ENCODE data around the gene SMPD2.

The SMPD2 gene

DNA sequence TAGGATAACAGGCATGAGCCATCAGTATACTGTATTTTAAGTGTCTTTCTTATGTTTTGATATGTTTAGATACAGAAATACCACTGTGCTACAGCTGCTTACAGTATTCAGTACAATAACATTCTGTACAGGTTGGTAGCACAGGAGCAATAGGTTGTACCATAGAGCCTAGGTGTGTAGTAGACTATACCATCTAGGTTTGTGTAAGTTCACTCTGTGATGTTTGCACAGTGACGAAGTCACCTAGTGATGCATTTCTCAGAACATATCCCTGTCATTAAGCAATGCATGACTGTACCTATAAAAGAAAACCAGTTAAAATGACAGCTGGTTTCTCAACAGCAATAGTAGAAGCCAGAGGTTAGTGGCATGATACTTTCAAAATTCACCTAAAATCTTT, 45.5 kb downstream of the SMPD2 start:
- no peak for DNase-seq

DNA sequence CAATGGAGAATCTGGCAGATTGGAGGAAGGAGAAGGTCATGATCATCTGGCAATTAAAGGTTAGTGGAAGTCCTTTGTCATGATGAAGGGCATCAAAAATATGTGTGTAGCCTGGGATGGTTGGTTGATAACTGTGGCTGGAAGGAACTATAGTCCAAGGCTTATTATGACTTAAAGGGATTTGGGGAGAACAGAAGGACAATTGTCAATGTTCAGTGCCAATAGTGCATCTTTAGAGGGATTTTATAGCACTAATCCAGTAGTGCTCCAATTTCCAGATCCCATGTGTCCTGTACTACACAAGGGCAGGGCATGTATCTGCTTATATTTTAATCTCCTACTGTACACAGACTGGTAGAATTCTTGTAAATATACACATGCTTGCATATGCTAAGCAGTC, 47.5 kb downstream of the SMPD2 start:
- no peak for DNase-seq

DNA sequence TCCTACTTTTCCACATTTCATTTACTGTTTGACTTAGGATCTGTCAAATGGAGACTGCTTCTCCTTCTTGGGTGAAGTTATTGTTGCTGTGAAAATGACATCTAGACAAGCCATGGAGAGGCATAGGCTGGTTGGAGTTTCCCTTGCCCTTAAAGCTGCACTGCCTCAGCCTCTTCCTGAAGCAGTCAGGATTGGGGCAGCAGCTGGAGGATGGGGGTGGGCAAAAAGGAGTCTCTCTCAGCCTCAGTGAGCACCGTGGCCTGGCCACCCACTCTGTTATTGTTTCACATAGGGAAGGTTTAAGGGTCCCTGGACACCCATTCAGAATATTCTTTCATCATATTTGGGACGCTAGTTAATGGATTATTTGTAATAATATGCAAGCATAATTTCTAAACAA, 50.2 kb downstream of the SMPD2 start:
- DNase-seq = no peak

DNA sequence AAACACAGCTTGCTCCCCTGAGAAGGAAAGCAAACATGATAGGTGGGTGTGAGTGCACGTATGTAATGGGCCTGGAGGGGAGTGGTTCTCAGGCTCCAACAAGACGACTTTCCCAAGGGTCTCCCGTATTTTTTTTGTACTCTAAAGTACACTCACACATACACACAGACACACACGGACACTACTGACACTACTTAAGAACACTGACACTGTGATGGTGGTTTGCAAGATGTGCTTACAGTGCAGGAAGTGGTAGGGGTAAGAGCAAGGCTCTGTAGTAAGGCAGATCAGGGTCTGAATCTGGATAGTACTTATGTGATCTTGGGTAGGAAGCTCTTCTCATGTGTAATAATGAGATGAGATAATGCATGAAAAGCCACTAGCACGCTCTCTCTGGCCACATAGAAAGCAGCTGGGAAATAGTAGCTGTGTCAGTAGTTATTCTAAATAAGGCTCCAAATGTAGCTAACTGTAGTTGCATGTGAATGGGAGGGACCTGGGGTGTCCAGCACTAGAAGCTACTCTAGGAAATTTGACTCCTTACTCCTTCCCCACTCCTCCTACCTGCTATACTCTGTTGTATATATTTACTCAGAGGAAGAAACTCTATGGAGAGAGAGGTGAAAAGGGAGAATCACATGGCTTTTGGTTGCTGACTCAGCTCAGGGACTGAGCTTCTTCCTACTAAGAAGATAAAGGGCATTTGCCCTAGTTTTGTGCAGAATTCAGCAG, 50.8 kb downstream of the SMPD2 start:
- DNase-seq = no peak

Data from suppressor macrophage treated with lipopolysaccharide for 4 hours (primary cell).